NCI-H345 treated with DMSO at 0.1 percent for 48 hours (cell line): ENCODE results near the gene RBMS1.

Experiments
- DNase-seq: peaks from one replicate; lab custom pipeline; 2025; ENCODE audit not compliant: unreplicated experiment; lab: John Stamatoyannopoulos, UW

RBMS1 gene

DNA sequence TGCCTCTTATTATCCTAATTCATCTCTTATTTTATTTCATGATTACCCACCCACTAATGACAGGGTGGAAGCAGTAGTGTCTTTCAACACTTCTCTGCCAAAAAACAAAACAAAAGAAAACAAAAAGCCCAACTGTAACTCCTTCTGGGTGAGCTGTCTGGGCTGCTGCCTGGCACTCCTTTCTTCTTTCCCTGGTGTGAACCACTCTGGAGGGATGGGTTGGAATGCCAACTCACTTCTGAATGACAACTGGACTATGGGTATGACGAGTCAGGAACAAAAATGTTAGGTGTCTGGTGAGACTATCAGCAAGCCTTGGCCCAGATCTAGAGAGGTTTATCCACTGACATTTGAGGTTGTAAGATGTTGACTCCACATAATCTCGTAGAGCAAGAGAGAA, 205.3 kb downstream of the RBMS1 start:
- DNase-seq, result no peak

DNA sequence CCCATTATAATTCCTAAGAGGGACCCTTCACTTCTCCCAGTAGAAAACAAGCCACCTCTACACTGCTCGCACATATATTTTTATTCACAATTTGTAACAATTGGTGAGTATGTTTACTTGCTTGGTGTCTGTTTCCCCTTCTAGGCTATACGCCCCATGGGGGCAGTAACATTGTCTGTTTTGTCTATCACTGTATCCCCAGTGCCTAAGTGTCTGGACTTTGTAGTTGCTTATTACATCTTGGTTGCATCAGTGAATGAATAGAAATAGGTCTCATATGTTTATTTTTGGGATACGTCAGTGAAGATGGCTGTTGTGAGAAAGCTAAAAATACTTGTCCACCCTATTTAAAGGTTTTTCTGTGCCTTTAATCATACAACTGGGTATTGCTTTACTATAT, 206.1 kb downstream of the RBMS1 start:
- DNase-seq, result no peak

DNA sequence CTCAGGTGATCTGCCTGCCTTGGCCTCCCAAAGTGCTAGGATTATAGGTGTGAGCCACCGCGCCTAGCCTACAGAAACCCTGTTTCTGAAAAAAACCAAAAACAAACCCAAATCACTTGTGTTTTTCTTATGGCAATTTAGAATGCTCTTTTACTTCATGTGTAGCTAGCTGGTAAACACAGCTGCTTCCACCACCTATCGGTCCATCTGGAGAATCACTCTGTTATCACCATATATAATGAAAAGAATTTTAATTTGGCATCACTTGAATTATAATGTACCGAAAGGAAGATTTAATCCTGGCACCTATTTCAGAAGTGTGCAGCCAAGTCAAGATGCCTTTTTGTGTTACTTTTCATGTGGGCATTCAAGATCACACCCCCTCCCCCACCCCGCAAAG, 207.1 kb downstream of the RBMS1 start:
- DNase-seq, result no peak

DNA sequence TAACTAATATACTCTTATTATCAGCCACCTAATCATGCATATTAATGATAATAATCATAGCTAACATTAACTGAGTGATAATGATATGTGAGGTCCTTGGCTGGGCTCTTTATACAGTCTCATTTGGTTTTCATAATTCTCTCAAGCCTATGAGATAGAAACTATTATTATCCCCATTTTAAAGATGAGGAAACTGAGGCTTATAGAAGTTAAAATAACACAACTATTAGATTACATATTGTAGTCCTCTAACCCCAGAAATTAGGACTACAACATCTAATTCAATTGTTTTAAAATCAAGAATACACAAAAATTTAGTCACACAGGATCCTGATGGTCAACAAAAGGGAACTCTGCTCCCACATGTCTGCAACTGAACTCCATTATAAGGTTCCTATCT, 209.9 kb downstream of the RBMS1 start:
- DNase-seq, result no peak

DNA sequence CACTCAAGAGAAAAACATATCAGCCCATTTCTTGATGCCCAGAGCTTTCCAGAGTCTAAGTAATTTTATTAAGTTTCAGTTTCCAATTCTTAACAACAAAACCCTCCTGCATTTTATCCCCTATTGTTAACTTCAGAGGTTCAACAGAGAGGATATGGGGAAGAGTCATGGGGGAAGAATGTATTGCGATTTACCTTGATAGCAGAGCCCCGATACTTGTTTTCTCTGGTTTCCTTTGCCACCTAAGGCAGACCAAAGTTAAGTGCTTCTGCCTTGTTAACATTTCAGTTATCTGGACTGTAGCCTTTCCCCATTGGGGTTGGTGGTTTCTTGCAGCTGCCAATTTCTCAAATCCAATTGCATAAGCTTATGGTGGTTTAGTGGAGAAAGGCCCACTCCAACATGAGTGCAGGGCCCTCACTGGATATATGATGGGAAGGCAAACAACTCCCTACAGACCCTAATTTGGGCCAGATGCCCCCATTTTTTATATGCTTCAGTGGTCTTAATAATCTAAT, 211.5 kb downstream of the RBMS1 start:
- no peak for DNase-seq

DNA sequence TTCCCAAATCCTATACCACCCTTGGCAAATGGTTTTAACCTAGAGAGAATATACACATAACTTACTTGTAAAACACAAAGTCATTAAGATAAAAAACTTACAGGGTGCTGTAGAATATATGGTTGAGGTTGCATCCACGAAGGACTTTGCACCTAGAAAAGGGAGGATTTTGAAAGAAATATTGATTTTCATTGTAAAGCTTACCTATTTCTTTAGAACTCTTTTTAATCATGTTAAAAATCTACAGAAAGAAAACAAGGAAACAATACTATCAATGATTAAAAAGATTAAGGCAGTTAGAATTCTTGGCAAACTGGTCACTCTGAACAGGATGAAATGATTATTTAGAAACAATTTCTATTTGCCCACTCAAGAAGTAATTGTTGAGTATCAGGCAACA, 212.4 kb downstream of the RBMS1 start:
- DNase-seq, result no peak

DNA sequence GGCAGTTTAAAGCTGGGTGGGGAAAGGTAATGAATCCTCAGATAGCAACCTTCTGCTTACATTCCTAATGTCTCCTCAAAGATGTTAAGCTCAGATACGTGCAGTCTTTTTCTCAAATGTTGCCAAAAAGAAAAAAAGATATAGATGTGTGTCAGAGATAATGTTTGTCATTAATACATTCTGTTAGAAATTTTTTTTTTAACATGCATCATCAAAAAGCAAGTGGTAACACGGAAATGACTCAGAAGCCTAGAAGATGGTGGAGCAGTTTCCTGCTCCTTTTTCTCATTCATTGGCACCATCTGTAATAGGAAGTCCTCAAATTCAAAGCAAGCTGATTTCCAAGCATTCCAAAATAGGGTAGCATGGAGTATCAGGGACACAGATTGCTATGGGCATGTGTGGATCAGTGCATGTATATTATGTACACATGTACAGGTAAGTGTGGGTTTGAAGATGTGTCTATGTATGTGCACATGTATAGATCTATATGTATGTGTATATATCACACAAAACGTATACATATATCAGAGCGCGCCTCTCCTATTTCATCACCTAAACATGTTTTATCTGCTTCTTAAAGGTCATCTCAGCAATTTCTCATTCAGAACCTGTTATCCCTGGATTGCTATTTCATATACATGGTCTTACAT, 213.7 kb downstream of the RBMS1 start:
- no peak for DNase-seq

DNA sequence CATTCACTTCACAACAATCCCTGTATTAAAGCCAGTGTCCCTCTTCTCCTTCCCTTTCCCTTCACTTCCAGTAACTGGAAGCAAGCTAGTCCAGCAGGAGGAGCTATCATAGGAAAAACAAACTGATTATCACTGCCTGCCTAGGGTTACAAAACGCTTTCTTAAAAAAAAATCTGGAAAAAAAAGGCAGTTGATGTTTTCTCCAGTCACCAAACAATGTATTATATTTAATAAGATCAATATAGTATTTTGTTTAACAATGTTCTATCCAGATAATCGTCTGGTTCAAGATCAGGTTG, 214.8 kb downstream of the RBMS1 start:
- DNase-seq, result no peak

DNA sequence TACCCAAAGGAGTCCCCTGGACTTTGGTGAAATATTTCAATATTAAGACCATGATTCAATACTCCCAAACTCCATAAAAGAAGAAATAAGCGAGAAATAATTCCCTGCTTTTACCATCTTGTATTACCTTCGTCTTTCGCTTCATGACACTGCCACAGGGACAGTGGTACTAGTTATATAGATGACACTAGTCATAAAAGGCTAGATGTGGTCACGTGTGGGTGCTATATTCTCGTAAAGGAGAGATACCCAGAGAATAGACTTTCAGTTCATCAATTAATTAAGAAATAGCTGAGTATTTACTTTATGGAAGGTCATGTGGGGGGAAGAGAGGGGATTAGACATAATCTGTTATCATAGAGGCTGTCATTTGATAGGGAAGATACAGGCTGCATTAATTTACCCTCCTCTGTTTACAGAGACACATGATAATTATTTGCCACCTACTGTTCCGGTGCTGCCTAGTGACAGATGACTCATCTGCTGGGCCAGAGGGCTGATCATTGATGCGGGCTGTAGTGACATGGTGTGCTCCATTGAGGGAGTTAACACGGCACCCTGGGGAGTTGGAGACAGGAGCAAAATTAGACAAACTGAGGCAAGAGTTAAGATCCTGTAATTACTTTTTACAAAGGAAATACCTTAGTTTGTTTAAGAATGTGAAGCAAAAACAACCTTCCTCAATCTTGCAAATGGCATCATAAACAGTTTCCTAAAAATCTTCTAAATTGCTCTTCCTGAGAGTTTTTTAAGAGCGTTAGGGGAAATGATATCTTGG, 215.3 kb downstream of the RBMS1 start:
- DNase-seq, result no peak

DNA sequence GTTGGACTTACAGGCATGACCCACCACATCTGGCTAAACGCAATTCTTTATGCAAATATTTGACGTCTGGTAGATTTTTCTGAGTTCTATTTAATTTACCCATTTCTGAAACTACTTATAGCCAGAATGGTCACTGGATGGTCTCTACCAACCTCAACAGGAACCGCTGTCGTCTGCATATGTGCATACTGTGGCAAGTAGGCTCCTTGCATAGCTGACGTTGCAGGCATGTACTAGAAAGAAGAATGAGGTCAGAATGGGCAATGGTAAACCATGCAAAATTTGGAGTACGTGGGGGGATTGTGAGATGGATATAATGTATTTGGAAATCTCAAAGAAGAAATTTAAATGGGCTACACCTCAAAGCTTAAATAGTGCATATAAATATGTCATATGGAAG, 216.5 kb downstream of the RBMS1 start:
- DNase-seq, result no peak

DNA sequence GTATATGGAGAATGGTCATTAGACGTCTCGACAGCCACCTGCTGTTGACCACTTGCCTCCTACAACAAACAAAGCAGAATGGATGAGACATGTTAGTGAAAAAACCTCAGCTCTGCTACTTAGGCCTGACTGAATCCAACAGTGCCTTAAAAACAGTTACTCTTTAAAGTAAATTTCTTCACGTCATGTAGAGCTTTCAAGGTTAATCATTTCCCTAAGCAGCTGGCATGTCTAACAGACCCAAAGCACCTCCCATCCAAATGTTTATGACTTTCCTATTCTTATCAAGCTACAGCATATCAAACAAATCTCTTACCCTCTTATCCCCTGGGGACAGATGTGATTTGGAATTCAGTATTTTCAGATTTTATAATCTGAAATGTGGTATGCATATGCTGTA, 218.0 kb downstream of the RBMS1 start:
- DNase-seq, result no peak

DNA sequence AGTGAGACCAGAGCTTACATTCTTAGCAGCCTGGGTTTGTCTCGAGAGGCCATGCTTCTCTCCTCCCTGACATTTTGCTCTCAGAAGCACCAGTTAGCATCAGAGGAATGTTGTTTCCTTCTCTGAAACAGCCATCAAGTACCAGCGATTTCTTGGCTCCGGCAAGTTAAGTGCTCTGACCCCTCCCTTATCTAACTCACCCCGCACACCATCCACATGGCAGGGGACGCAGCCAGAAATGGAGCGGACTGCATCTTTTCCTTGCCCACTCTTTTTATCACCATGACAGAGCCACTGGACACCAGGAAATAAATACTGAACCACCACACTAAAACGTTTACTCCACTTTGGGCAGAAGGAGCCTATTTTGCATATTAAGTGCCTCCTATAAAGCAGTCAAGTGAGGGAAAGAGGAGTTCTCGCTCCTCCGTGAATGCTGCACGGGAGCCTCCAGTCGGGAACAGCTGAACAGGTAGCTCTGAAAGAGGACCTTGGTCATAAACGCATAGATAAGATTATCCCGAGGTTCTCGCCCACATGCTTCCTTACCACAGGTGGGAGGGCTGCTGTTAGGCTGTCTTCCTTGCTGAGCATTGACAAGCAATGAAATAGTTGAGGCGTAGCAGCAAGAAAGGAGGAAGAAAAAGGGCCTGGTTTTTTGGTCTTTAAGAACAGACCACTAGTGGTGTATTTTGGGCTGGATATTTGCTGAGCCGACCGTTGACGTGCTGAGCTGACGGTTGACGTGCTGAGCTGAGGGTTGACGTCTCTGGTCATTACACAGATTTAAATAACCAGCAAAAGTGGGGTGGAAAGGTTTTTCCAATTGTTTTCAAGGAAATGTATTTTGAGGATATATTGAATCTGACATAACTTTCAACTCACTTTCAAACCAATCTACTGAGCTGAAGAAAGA, 222.2 kb downstream of the RBMS1 start:
- no peak for DNase-seq

DNA sequence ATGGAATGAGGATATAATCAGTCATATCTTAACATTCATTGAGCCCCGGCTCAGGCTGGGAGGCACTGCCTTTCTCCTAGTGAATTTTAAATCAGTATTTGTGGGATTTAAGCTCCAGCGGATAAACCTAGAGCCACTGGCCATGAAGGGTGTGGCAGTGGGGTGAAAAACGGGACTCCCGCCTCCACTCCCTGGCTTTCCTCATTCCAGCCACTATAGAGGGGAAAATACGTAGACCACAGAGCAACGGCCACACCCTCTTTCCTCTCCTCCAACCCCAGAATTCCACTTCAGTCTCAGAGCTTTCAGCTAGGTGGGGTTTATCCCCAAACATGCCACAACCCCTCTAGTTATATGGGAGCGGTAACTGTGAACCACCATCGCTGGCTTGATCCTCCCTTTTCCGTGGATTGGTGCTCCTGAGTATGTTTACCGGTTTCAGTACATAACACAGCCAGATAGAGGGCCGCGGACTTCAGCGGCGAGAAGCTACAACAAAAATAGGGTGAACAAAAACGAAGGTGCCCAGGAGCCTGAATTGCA, 223.0 kb downstream of the RBMS1 start:
- no peak for DNase-seq

DNA sequence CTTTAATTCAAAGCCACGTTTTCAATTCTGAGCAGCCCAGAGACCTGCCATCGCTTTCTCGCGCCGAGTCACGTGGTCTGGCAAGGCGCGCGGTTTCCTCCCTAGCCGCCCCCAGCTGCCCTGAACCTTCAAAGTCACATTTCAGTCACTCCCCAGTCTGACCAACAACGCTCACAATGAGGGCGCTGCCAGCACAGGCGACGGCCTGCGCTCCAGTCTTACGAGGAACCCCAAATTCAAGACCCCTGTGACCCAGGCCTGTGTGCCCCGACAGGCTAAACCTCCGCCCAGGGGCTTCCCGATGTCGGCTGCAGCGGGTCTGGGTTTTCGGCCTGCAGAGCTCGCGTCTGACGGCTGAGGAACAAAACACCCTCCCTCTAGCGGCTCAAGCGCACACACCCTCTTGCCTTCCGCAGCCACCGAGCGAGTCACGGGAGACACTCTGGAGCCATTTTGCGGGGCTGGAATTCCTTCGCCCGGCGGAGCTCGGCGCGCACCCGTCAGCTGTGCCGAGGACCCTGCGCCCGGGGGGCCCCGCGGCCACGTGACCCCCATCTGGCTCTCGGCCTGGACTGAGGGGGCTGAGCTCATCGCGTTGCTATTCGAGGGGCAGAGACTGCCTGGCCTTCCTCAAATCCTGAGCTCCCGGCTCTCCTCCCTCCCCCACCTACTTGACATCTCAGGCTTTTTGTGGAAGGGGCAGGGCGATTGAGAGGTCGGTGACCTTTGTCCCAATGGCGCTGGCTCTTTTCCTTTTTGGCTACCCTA, 223.6 kb downstream of the RBMS1 start:
- peak; percentile 62 for DNase-seq

DNA sequence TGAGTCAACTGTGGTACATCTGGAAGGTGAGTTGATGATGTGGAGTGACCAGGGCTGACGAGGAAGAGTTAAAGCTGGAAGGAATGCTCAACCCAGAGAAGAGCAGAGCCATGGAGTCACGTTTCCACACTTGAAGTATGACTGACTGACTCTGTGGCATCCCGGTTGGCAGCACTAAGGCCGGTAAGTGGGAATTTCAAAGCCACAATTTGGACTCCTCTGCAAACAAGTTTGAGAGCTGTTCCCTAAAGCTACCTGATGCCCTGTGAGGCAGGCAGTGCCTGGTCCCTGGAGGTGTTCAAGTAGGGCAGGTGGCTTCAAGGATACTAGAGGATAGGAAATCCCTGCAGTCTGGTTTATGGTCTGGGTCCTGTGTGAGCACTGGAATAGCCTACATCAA, 224.2 kb downstream of the RBMS1 start:
- DNase-seq, result peak; percentile 62

DNA sequence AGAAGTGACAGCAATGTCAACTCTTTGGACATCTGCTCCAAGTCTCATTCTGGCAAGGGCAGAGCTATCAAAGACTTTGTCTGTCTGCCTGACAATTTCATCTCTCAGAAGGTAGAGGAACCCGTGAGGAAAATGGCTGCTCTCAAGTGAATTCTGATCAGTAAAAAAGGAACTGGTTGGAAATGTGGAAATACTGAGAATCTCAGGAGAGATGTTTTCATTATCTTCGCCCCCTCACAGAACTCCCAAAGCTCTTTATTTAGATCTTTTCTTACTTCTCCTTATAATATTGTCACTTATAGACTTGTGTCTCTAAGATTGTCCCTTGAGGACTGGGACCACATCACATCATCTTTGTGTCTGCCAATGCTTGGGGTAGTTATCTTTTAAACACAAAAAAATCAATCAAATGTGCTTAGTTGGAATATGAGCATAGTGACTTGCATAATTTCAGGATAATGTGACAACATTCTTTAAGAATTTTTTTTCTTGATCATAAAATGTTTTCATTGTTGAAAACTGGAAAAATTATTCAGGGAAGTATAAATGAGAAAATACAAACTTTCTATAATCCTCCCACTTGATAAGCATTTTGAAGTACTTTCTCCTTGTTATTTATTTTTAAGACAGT, 225.3 kb downstream of the RBMS1 start:
- no peak for DNase-seq

DNA sequence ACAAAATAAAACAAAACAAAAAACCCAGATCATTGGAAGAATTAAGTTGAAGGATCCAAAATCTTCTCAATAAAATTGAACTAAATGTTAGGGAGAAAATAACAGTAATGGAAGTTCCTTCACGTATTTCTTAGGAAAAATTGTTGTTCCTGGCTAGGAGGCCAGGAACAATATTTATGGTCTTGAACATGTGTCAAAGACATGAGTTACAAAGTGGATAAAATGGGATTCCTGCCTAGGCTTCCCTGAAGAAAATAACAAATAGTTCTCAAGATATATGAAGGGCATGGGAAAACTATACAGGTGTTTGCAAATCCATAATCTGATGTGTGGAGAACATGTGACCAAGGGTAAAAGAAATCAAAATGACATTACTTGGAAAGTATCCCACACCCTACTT, 225.9 kb downstream of the RBMS1 start:
- DNase-seq, result no peak

DNA sequence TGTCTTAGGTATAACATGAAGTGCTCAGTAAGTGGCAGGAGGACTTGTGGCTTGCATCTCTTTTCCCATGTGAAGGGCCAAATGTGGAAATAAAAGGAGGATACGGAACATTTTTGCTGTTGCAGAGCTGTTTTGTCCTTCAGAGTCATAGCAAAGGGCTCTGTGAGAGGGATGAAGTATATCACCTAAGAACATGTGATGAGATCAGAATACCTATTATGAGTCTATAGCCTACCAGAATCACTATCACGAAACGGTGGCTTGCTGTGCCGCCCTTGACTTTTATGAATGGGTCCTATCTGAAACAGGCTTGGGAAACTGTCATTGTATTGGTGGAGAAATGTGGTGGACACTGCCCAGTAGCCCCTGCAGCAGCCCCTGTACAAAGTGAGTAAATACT, 226.6 kb downstream of the RBMS1 start:
- DNase-seq, result no peak

DNA sequence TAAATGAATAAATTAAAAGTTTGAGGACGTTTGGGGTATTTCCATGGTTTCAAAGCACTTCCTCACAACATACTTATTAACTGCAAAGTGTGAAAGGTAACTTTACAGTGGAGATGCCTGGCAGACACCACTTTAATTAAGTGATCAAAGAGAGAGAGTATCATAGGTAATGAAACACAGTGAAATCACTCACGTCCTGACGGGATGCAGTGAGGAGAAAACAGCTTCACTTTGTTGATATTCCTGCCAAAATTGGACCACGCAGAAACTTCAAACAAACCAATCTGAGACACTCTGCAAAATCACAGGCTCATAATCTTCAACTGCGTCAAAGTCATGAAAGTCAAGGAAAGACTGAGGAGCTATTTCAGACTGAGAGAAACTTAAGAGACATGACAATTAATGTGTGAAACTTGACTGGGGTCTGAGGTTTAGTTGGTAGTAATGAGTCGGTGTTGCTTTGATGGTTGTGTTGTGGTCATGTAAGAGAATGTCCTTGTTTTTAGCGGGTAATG, 227.5 kb downstream of the RBMS1 start:
- DNase-seq, result no peak

DNA sequence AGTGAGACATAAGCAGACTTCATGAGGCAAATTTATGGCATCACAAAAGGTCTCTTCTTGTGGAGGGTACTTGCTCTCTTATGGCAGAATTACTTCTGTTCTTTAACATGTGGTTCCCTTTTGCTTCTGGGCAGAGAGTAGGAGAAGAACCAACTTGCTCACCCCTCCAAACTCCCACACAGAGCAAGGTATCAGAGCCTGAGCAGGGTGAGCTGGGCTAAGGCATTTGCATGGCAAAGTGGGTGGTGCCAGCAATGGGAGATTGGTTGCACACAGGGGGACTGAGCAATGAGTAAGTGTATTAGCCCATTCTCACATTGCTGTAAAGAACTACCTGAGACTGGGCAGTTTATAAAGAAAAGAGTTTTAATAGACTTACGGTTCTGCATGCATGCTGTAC, 229.3 kb downstream of the RBMS1 start:
- DNase-seq, result no peak
